Measurements from ENCODE around the gene GALK2. TPM values are rescaled to one million over a fixed set of nuclear protein-coding genes. Genes with fewer than 3 reads are reported as not detected.
"Not testable (repeated sequence)": the region's sequence is repeated elsewhere in the genome, so short reads cannot be mapped to it uniquely, and the experiment has no call there.

Gene GALK2
- total RNA-seq, 4 donors from 2014 or later, result 34.5 to 56.6 (median 47.4) TPM

DNA sequence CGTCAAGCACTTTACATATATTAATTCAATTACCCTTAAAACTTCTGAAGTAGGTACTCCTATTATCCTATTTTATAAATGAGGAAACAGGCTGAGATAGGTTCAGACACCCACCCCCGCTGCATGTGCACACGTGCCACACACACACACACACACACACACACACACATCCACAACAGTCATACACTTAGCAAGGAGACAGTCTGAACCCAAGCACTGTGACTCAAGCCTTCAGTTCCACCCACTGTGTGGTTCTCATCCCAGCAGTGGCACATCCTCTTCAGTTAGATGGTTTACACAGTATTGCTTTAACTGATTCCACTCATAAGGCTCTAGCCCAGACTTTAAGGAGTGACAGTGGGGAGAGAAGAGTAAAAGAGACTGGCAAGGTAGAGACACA, 161.9 kb downstream of the GALK2 start:
- Histone ChIP-seq H3K36me3 (peaks cover 0 to 46% (median 0%) of the 10 kb centered on the region in 3 donors), H3K4me3 (no peak overlapping the region), H3K9me3 (no peaks in the 10 kb centered on the region), H3K4me1 (no peaks in the 10 kb centered on the region), H3K27me3 (no peaks in the 10 kb centered on the region), H3K27ac (no peak overlapping the region)
- TF ChIP-seq EP300 (IDR thresholded peaks at IDR 0.05) (no peak), CTCF (IDR thresholded peaks at IDR 0.05) (no peak), POLR2A (IDR thresholded peaks at IDR 0.05) (no peak)
- whole genome bisulfite sequencing, 2 donors, result 90 to 94% methylated on average over 3 of the region's 3 CpGs
- no peak for DNase-seq (ENCODE audit: low spot score in 2 of 2)

DNA sequence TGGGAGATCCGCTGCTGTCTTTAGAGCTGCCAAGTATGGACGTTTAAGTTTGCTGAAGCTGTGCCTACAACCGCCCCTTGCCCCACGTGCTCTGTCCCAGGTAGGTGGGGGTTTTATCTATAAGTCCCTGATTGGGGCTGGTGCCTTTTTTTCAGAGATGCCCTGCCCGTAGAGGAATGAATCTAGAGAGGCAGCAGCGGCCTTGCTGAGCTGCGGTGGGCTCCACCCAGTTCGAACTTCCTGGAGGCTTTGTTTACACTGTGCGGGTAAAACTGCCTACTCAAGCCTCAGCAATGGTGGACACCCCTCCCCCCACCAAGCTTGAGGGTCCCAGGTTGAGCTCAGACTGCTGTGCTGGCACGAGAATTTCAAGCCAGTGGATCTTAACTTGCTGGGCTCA, 169.6 kb downstream of the GALK2 start:
- Histone ChIP-seq H3K36me3 (peaks cover 0 to 80% (median 0%) of the 10 kb centered on the region in 3 donors), H3K4me1 (no peaks in the 10 kb centered on the region), H3K27ac (no peak overlapping the region), H3K27me3 (no peaks in the 10 kb centered on the region), H3K9me3 (peaks cover 0 to 31% (median 3%) of the 10 kb centered on the region in 4 donors), H3K4me3 (no peak overlapping the region)
- WGBS, 2 donors, result 85 to 92% methylated on average over 7 to 9 of the region's 10 CpGs
- TF ChIP-seq CTCF (IDR thresholded peaks at IDR 0.05) (no peak), POLR2A (IDR thresholded peaks at IDR 0.05) (no peak), EP300 (IDR thresholded peaks at IDR 0.05) (no peak)
- no peak for DNase-seq (ENCODE audit: low spot score in 2 of 2)

- Histone ChIP-seq H3K27ac (no peak overlapping the region), H3K4me3 (no peak overlapping the region), H3K4me1 (no peaks in the 10 kb centered on the region), H3K36me3 (peaks cover 0 to 58% (median 0%) of the 10 kb centered on the region in 3 donors), H3K9me3 (peaks cover 0 to 26% (median 3%) of the 10 kb centered on the region in 4 donors), H3K27me3 (no peaks in the 10 kb centered on the region)
- DNase-seq (ENCODE audit: low spot score in 2 of 2), result no peak
- no peak for TF ChIP-seq CTCF (IDR thresholded peaks at IDR 0.05)
- TF ChIP-seq EP300 (IDR thresholded peaks at IDR 0.05), result no peak
- no peak for TF ChIP-seq POLR2A (IDR thresholded peaks at IDR 0.05)
Observed at GRCh38 chr15:49343546-49343945, 173.5 kb downstream of the GALK2 start.

GRCh38 chr15:49354439-49354838, 184.4 kb downstream of the GALK2 start:
- H3K27me3 ChIP-seq; DNase-seq (ENCODE audit: low spot score in 2 of 2); H3K4me3 ChIP-seq; H3K27ac ChIP-seq; H3K4me1 ChIP-seq: not testable (repeated sequence)
- Histone ChIP-seq H3K9me3 (peaks cover 0 to 11% (median 0%) of the 10 kb centered on the region in 4 donors), H3K36me3 (peaks cover 0 to 13% (median 0%) of the 10 kb centered on the region in 3 donors)
- 88 to 95% methylated on average over 15 to 17 of the region's 17 CpGs for WGBS, 2 donors

DNA sequence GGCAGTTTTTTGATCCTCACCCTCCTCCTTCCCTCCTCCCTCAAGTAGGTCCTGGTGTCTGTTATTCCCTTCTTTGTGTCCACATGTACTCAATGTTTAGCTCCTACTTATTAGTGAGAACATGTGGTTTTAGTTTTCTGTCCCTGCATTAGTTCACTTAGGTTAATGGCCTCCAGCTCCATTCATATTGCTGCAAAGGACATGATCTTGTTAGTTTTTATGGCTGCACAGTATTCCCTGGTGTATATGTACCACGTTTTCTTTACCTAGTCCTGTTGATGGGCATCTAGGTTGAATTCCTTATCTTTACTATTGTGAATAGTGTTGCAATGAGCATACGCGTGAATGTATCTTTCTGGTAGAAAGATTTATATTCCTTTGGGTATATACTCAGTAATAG, 191.3 kb downstream of the GALK2 start:
- Histone ChIP-seq H3K9me3 (peaks cover 0 to 6% (median 2%) of the 10 kb centered on the region in 4 donors), H3K4me3 (no peak overlapping the region), H3K4me1 (no peaks in the 10 kb centered on the region), H3K27me3 (no peaks in the 10 kb centered on the region), H3K36me3 (no peaks in the 10 kb centered on the region), H3K27ac (no peak overlapping the region)
- TF ChIP-seq POLR2A (IDR thresholded peaks at IDR 0.05), result no peak
- no peak for TF ChIP-seq EP300 (IDR thresholded peaks at IDR 0.05)
- TF ChIP-seq CTCF (IDR thresholded peaks at IDR 0.05), result no peak
- 61 to 81% methylated on average over 3 of the region's 3 CpGs for WGBS, 2 donors
- no peak for DNase-seq (ENCODE audit: low spot score in 2 of 2)

- Histone ChIP-seq H3K27ac (no peak overlapping the region), H3K9me3 (peaks cover 0 to 4% (median 1%) of the 10 kb centered on the region in 4 donors), H3K27me3 (no peaks in the 10 kb centered on the region), H3K4me3 (no peak overlapping the region), H3K4me1 (no peaks in the 10 kb centered on the region), H3K36me3 (no peaks in the 10 kb centered on the region)
- no peak for DNase-seq (ENCODE audit: low spot score in 2 of 2)
- WGBS, 2 donors, result 95% methylated on average over 17 to 22 of the region's 22 CpGs
- TF ChIP-seq POLR2A (IDR thresholded peaks at IDR 0.05), result no peak
- no peak for TF ChIP-seq CTCF (IDR thresholded peaks at IDR 0.05)
- no peak for TF ChIP-seq EP300 (IDR thresholded peaks at IDR 0.05)
Observed at GRCh38 chr15:49366496-49366895, 196.4 kb downstream of the GALK2 start.

Data from tibial nerve (tissue), 4 donors.